Muscle of leg (tissue), 11 donors: Measurements from ENCODE around the gene EN2. TPM values are rescaled to one million over a fixed set of nuclear protein-coding genes. Genes with fewer than 3 reads are reported as not detected.

Source experiments
- DNase-seq: peaks from one replicate; pipeline ENCODE4 v3.0.0; 2013
- H3K27ac ChIP-seq: one replicate; pipeline ENCODE4 v1.5.1; 2013; ENCODE audit warnings: mild to moderate bottlenecking, low read length, control low read depth
- H3K27me3 ChIP-seq: one replicate; pipeline ENCODE4 v1.6.1; 2013; ENCODE audit warnings: low read length; ENCODE audit not compliant: control insufficient read depth, insufficient read depth
- H3K36me3 ChIP-seq: one replicate; pipeline ENCODE4 v1.6.1; 2013; ENCODE audit warnings: low read length; ENCODE audit not compliant: control insufficient read depth, insufficient read depth
- H3K4me1 ChIP-seq: one replicate; pipeline ENCODE4 v1.6.1; 2013; ENCODE audit warnings: low read length; ENCODE audit not compliant: control insufficient read depth, insufficient read depth
- H3K4me3 ChIP-seq: one replicate; pipeline ENCODE4 v1.5.1; 2013; ENCODE audit warnings: low read length, control low read depth
- H3K9me3 ChIP-seq: replicated peaks from 2 replicates; pipeline ENCODE4 v1.6.1; 2013; ENCODE audit warnings: low read depth, low read length; ENCODE audit not compliant: control insufficient read depth
- WGBS: methylation state at CpG from one replicate; pipeline ENCODE4 v1.1.5; 2013; ENCODE audit warnings: missing lambda C conversion rate; ENCODE audit not compliant: insufficient coverage; 5-methylcytosine and 5-hydroxymethylcytosine counted together
- polyA plus RNA-seq, 8 donors: library from polyadenylated mRNA; unstranded; fragments of 120-200 nt; gene quantifications; one replicate each; pipeline versions ENCODE4 v1.2.1 to v1.2.3, GENCODE V29; 2013; ENCODE audit warnings: inconsistent platforms in 1 of 8, low replicate concordance in 1 of 8; ENCODE audit not compliant: insufficient read length in 8 of 8, insufficient read depth in 1 of 8
- total RNA-seq: library from RNA; stranded (reverse); fragments of 120-200 nt; gene quantifications from one replicate; pipeline ENCODE4 v1.2.4, GENCODE V29; 2013

The EN2 gene
- total and polyA plus RNA-seq, 9 donors: 0.09 to 1.2 (median 0.79) TPM

- Histone ChIP-seq H3K27ac (no peak overlapping the region), H3K36me3 (no peaks in the 10 kb centered on the region), H3K4me3 (no peak overlapping the region), H3K27me3 (peaks cover 60% of the 10 kb centered on the region), H3K4me1 (no peaks in the 10 kb centered on the region), H3K9me3 (no peaks in the 10 kb centered on the region)
- 86% methylated on average over 11 of the region's 17 CpGs for WGBS
- DNase-seq: no peak
These were observed 41.1 kb upstream of the EN2 start for GRCh38 chr7:155416646-155417380.

GRCh38 chr7:155418304-155418703 is 39.6 kb upstream of the EN2 start:
- 38% methylated on average over 12 of the region's 12 CpGs for WGBS
- H3K4me1 ChIP-seq: no peaks in the 10 kb centered on the region
- DNase-seq: no peak
- H3K9me3 ChIP-seq: no peaks in the 10 kb centered on the region
- H3K36me3 ChIP-seq: no peaks in the 10 kb centered on the region
- H3K4me3 ChIP-seq: no peak overlapping the region
- H3K27ac ChIP-seq: no peak overlapping the region
- peaks cover 55% of the 10 kb centered on the region for H3K27me3 ChIP-seq

GRCh38 chr7:155418941-155419755 is 38.8 kb upstream of the EN2 start:
- H3K4me1 ChIP-seq: no peaks in the 10 kb centered on the region
- H3K27ac ChIP-seq: no peak overlapping the region
- peaks cover 58% of the 10 kb centered on the region for H3K27me3 ChIP-seq
- DNase-seq: no peak
- WGBS: 76% methylated on average over 12 of the region's 16 CpGs
- H3K36me3 ChIP-seq: no peaks in the 10 kb centered on the region
- H3K9me3 ChIP-seq: no peaks in the 10 kb centered on the region
- no peak overlapping the region for H3K4me3 ChIP-seq

DNA sequence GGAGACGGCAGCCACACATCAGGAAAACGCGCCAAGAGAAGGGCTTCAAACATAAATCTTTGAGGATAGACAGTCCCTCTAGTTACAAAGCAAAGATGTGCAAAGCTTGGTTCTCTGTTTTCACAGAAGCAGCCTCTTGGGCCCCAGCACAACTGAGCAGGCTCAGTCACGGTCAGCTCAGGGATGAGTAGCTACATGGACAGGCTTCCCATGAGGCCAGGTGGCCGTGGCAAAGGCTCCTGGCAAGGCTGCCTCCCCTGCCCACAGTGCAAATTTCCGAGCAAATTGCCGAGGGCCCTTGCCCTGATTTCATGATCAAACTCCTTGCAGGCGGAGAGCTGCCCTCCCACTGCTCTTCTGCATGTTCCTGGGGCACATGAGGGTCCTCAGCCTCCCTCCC is 37.8 kb upstream of the EN2 start:
- Histone ChIP-seq H3K4me1 (no peaks in the 10 kb centered on the region), H3K4me3 (no peak overlapping the region)

DNA sequence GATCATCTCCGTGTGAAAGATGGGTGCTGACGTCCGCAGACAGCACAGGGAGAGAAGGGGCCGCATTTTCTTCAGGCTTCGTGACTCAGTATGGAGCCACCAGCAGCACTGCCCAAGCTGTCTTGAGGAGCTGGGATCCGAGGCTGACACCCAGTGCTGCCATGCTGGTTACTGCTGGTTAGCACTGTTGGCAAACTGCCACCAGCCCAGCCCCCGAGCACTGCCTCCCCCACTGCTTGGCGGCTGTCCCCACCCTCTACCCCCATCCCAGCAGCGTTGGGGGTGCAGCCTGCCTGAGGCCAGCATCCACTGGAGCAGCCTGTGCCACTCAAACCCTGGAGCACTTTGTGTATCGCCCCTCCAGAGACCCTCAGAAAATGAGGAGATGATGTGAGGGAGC is 35.8 kb upstream of the EN2 start:
- WGBS: 56% methylated on average over 8 of the region's 10 CpGs
- Histone ChIP-seq H3K9me3 (no peaks in the 10 kb centered on the region), H3K4me1 (no peaks in the 10 kb centered on the region), H3K4me3 (no peak overlapping the region), H3K36me3 (no peaks in the 10 kb centered on the region), H3K27ac (no peak overlapping the region), H3K27me3 (peaks cover 74% of the 10 kb centered on the region)
- DNase-seq: no peak

More for the DNA sequence above, 37.8 kb upstream of the EN2 start:
- Histone ChIP-seq H3K36me3 (no peaks in the 10 kb centered on the region), H3K27ac (no peak overlapping the region), H3K9me3 (no peaks in the 10 kb centered on the region), H3K27me3 (peaks cover 63% of the 10 kb centered on the region)
- 50% methylated on average over 8 of the region's 8 CpGs for WGBS
- DNase-seq: no peak

GRCh38 chr7:155422599-155423336 is 35.2 kb upstream of the EN2 start:
- 66% methylated on average over 13 of the region's 19 CpGs for WGBS

DNA sequence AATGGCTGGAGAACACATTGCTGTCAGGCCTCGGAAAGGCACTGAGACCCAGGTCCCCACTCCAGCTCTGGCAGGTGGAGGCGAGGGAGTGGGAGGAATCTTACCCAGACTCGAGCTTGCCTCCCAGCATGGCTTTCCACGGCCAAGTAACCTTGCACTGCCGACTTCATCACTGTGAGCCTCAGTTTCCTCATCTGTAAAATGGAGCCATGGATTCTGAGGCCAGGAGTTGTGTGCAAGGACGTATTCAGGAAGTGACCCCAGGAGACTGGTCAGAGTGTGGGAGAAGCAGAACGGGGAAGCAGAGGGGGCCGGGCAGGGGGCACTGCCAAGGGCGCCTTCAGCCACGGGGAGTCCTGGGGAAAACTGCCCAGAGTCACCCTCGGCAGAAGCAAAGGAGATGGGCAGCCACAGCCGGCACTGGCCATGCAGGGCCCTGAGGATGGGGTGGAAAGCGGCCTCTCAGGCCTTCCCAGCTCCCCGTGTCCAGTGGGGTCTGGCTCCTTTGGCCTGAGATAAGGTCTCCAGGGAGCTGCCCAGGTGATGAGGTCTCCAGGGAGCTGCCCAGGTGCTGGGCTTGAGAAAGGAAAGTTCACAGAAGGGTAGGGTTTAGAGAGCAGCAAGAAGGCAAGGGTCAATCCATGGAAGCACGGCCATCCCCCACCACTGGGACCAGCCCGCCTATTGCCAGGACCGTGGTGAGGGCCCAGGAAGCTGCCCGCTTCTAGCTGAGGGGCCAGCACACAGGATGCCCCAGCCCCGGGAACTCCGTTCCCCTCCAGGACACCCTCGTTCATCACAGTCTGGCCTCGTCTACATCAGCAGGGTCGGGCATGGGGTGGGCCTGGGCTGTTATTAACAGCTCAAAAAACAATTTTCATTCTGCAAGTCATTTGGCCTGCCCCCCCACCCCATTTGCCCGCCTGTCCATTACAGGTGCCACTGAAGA is 34.3 kb upstream of the EN2 start:
- 86% methylated on average over 18 of the region's 24 CpGs for WGBS
- H3K27ac ChIP-seq: no peak overlapping the region
- no peaks in the 10 kb centered on the region for H3K36me3 ChIP-seq
- peaks cover 2% of the 10 kb centered on the region for H3K4me1 ChIP-seq
- no peak for DNase-seq
- H3K27me3 ChIP-seq: peaks cover 75% of the 10 kb centered on the region
- H3K9me3 ChIP-seq: no peaks in the 10 kb centered on the region
- no peak overlapping the region for H3K4me3 ChIP-seq

More at GRCh38 chr7:155422599-155423336, 35.2 kb upstream of the EN2 start:
- no peak overlapping the region for H3K27ac ChIP-seq
- peaks cover 2% of the 10 kb centered on the region for H3K4me1 ChIP-seq
- H3K36me3 ChIP-seq: no peaks in the 10 kb centered on the region
- no peak for DNase-seq
- no peaks in the 10 kb centered on the region for H3K9me3 ChIP-seq
- H3K4me3 ChIP-seq: no peak overlapping the region
- H3K27me3 ChIP-seq: peaks cover 74% of the 10 kb centered on the region

DNA sequence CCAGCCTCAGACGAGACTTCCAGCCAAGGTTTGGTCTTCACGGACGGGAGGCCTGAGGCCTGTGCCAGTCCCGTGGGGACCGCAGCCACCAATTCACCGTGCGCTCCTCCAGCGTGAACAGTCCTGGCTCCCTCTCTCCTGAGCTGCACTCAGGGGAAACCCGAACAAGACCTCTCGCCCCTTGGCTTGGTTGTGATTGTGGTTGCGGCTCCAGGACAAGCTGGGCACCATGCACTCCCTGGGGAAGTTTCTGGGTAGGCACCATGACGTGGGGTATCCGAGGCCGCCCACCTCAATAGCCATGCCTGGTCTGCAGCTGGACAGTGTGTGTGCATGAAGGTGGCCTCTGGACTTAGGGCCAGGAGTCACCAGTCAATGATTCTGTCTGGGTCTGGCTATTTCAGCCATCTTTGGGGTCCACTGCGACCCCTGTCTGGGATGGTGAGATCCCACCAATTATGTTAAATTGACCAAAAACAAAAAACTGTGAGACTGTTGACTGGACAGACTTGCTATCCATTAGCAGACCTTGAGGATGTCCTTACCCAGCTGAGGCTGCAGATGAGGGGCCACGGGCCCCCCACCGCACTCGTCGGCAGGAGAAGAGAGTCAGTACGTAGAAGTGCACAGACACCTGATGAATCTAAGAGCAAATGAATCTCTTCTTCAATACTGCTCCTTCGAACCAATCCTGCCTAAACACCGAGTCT is 33.5 kb upstream of the EN2 start:
- H3K4me1 ChIP-seq: peaks cover 2% of the 10 kb centered on the region
- H3K27ac ChIP-seq: no peak overlapping the region
- 76% methylated on average over 20 of the region's 22 CpGs for WGBS
- H3K9me3 ChIP-seq: no peaks in the 10 kb centered on the region
- no peak overlapping the region for H3K4me3 ChIP-seq
- H3K36me3 ChIP-seq: no peaks in the 10 kb centered on the region
- DNase-seq: no peak
- peaks cover 75% of the 10 kb centered on the region for H3K27me3 ChIP-seq

DNA sequence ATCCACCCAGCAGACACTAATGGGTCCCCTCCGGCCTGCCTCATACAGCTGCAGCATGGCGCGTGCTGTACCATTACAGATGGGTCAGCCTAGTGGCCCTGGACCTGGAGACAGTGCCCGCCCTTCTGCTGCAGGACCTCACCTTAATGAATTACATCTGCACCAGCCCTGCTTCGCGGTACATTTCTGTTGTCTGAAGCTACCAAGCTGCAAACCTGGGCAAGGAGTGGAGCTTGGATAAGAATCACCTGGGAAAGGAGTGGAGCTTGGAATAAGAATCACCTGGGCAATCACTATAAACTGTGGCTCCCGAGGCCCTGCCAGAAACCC is 33.0 kb upstream of the EN2 start:
- Histone ChIP-seq H3K27me3 (peaks cover 77% of the 10 kb centered on the region), H3K4me1 (peaks cover 2% of the 10 kb centered on the region), H3K9me3 (no peaks in the 10 kb centered on the region), H3K4me3 (no peak overlapping the region), H3K27ac (no peak overlapping the region), H3K36me3 (no peaks in the 10 kb centered on the region)
- DNase-seq: no peak
- 78% methylated on average over 5 of the region's 7 CpGs for WGBS
